Measurements from ENCODE around the gene NOTUM. TPM values are rescaled to one million over a fixed set of nuclear protein-coding genes. Genes with fewer than 3 reads are reported as not detected.

Gene NOTUM
- total RNA-seq, 4 donors from 2014 or later: 1.7 to 1.8 (median 1.7) TPM; not detected in 1

GRCh38 chr17:81903896-81904599, 56.9 kb downstream of the NOTUM start:
- no peaks in the 10 kb centered on the region for H3K9me3 ChIP-seq
- intact Hi-C loops (cut with DNase I; ENCODE audit: low total_unique reads) (no loop called here), in situ Hi-C loops (cut with MboI; ENCODE audit: low sequenced_read_pairs in 4 of 4) (no loop called here)
- H3K4me1 ChIP-seq: peaks cover 10 to 14% of the 10 kb centered on the region in 2 donors
- TF ChIP-seq POLR2A (IDR thresholded peaks at IDR 0.05) (no peak), CTCF (IDR thresholded peaks at IDR 0.05 in 4 of 5, conservative IDR thresholded peaks at IDR 0.05 in 1 of 5) (no peak)
- H3K4me3 ChIP-seq: no peak overlapping the region
- no peak overlapping the region for H3K27ac ChIP-seq
- ATAC-seq: no peak
- H3K36me3 ChIP-seq: peaks cover 0 to 15% of the 10 kb centered on the region in 2 donors
- no peaks in the 10 kb centered on the region for H3K27me3 ChIP-seq
- DNase-seq: no peak

GRCh38 chr17:81903415-81903831, 57.6 kb downstream of the NOTUM start:
- no peak for ATAC-seq
- H3K36me3 ChIP-seq: peaks cover 0 to 22% of the 10 kb centered on the region in 2 donors

GRCh38 chr17:81902653-81903414, 58.2 kb downstream of the NOTUM start:
- H3K36me3 ChIP-seq: peaks cover 0 to 27% of the 10 kb centered on the region in 2 donors
- no peak overlapping the region for H3K27ac ChIP-seq

More at GRCh38 chr17:81903415-81903831, 57.6 kb downstream of the NOTUM start:
- intact Hi-C loops (cut with DNase I; ENCODE audit: low total_unique reads) (no loop called here), in situ Hi-C loops (cut with MboI; ENCODE audit: low sequenced_read_pairs in 4 of 4) (no loop called here)
- Histone ChIP-seq H3K4me1 (peaks cover 10 to 14% of the 10 kb centered on the region in 2 donors), H3K27me3 (no peaks in the 10 kb centered on the region), H3K9me3 (no peaks in the 10 kb centered on the region), H3K27ac (no peak overlapping the region), H3K4me3 (no peak overlapping the region)
- no peak for TF ChIP-seq CTCF (IDR thresholded peaks at IDR 0.05 in 4 of 5, conservative IDR thresholded peaks at IDR 0.05 in 1 of 5)
- TF ChIP-seq POLR2A (IDR thresholded peaks at IDR 0.05): no peak
- DNase-seq: no peak

More at GRCh38 chr17:81902653-81903414, 58.2 kb downstream of the NOTUM start:
- intact Hi-C loops (cut with DNase I; ENCODE audit: low total_unique reads): no loop called here
- in situ Hi-C loops (cut with MboI; ENCODE audit: low sequenced_read_pairs in 4 of 4): no loop called here
- no peak for DNase-seq
- TF ChIP-seq CTCF (IDR thresholded peaks at IDR 0.05 in 4 of 5, conservative IDR thresholded peaks at IDR 0.05 in 1 of 5): no peak
- no peak for TF ChIP-seq POLR2A (IDR thresholded peaks at IDR 0.05)
- Histone ChIP-seq H3K4me3 (peak overlapping the region in 2 of 4 donors; percentile 27 to 44), H3K9me3 (no peaks in the 10 kb centered on the region), H3K27me3 (no peaks in the 10 kb centered on the region), H3K4me1 (peaks cover 10 to 14% of the 10 kb centered on the region in 2 donors)
- no peak for ATAC-seq

Other genes with a start within 250 kb of the NOTUM start
- 1 to 10 TPM; 3.4 to 9.3 (median 6.7) TPM for gene SLC25A10, start 248.9 kb downstream of the NOTUM start, total RNA-seq
- gene GCGR, start 157.0 kb downstream of the NOTUM start, total RNA-seq: under 1 TPM in 1 of 4 donors, not detected in 3; 0.29 TPM
- 10 to 100 TPM in 3 of 4 donors, 1 to 10 TPM in 1; 8.3 to 36.2 (median 25.2) TPM for gene MCRIP1, start 127.9 kb downstream of the NOTUM start, total RNA-seq
- gene PPP1R27, start 126.1 kb downstream of the NOTUM start, total RNA-seq: 100 to 1,000 TPM; 245 to 708 (median 400) TPM
- gene P4HB, start 100.7 kb downstream of the NOTUM start, total RNA-seq: 100 to 1,000 TPM; 497 to 717 (median 621) TPM
- gene ARHGDIA, start 89.8 kb downstream of the NOTUM start, total RNA-seq: 100 to 1,000 TPM in 1 of 4 donors, 10 to 100 TPM in 3; 52.1 to 122 (median 64.4) TPM
- gene ALYREF, start 69.6 kb downstream of the NOTUM start, total RNA-seq: 10 to 100 TPM; 40.9 to 65.3 (median 50.7) TPM
- gene ANAPC11, start 69.5 kb downstream of the NOTUM start, total RNA-seq: 100 to 1,000 TPM; 173 to 258 (median 197) TPM
- gene NPB, start 58.9 kb downstream of the NOTUM start, total RNA-seq: 1 to 10 TPM in 2 of 4 donors, under 1 TPM in 1, not detected in 1; 0.46 to 1.4 (median 1.1) TPM
- 10 to 100 TPM; 22.6 to 44.8 (median 37.1) TPM for gene PCYT2, start 49.8 kb downstream of the NOTUM start, total RNA-seq
- gene SIRT7, start 43.0 kb downstream of the NOTUM start, total RNA-seq: 10 to 100 TPM in 1 of 4 donors, 1 to 10 TPM in 3; 7.2 to 11.4 (median 8.3) TPM
- 10 to 100 TPM; 37.1 to 65.5 (median 51.9) TPM for gene MAFG, start 33.5 kb downstream of the NOTUM start, total RNA-seq
- 10 to 100 TPM in 3 of 4 donors, 1 to 10 TPM in 1; 5.6 to 16.8 (median 11.6) TPM for gene PYCR1, start 23.9 kb downstream of the NOTUM start, total RNA-seq
- gene MYADML2, start 14.0 kb downstream of the NOTUM start, total RNA-seq: 10 to 100 TPM in 2 of 4 donors, 1 to 10 TPM in 2; 2.9 to 24.9 (median 13.3) TPM
- 10 to 100 TPM; 24.0 to 44.7 (median 32.0) TPM for gene ASPSCR1, start 16.4 kb upstream of the NOTUM start, total RNA-seq
- gene CENPX, start 61.7 kb upstream of the NOTUM start, total RNA-seq: 10 to 100 TPM; 41.2 to 62.7 (median 57.0) TPM
- 1 to 10 TPM; 1.1 to 5.0 (median 3.8) TPM for gene LRRC45, start 62.1 kb upstream of the NOTUM start, total RNA-seq
- gene RAC3, start 70.5 kb upstream of the NOTUM start, total RNA-seq: 1 to 10 TPM in 1 of 4 donors, under 1 TPM in 1, not detected in 2; 0.42 to 2.0 TPM
- gene DCXR, start 76.5 kb upstream of the NOTUM start, total RNA-seq: 100 to 1,000 TPM; 130 to 296 (median 223) TPM
- gene RFNG, start 90.6 kb upstream of the NOTUM start, total RNA-seq: 10 to 100 TPM; 29.6 to 64.9 (median 49.1) TPM
- 100 to 1,000 TPM; 119 to 174 (median 137) TPM for gene GPS1, start 90.7 kb upstream of the NOTUM start, total RNA-seq
- gene DUS1L, start 104.6 kb upstream of the NOTUM start, total RNA-seq: 100 to 1,000 TPM in 2 of 4 donors, 10 to 100 TPM in 2; 54.6 to 119 (median 83.2) TPM
- 10 to 100 TPM; 16.3 to 34.5 (median 26.3) TPM for gene FASN, start 137.0 kb upstream of the NOTUM start, total RNA-seq

All from gastrocnemius medialis (tissue), 4 donors.